Gastrocnemius medialis (tissue), 4 donors: ENCODE measurements around the gene AGBL1. TPM values are rescaled to one million over a fixed set of nuclear protein-coding genes. Genes with fewer than 3 reads are reported as not detected.

Experiments used
- ATAC-seq, 2 donors: fragments of 150-250 bp; one replicate each; pipeline ENCODE4 v1.9.1; 2016
- DNase-seq, 2 donors: peaks; one replicate each; pipeline ENCODE4 v3.0.0-alpha.2; 2019
- H3K27ac ChIP-seq, 4 donors: fragments of 200-600 bp; sonication (generic); 1 replicate in 1 of 4; 2 replicates in 3 of 4; pipeline ENCODE4 v1.5.1; 2016 to 2018; ENCODE audit warnings: mild to moderate bottlenecking in 2 of 4, moderate library complexity in 1 of 4
- H3K27me3 ChIP-seq, 3 donors: fragments of 200-600 bp; sonication (generic) in 2 of 3; 1 replicate in 1 of 3; 2 replicates in 2 of 3; pipeline versions ENCODE4 v1.5.1 to v1.6.0; 2016 to 2019; ENCODE audit warnings: mild to moderate bottlenecking in 1 of 3, moderate library complexity in 1 of 3
- H3K36me3 ChIP-seq, 2 donors: fragments of 200-600 bp; sonication (generic) in 1 of 2; one replicate each; pipeline ENCODE4 v1.5.1; 2017 to 2018
- H3K4me1 ChIP-seq, 2 donors: fragments of 200-600 bp; sonication (generic) in 1 of 2; one replicate each; pipeline ENCODE4 v1.5.1; 2016 to 2017; ENCODE audit warnings: mild to moderate bottlenecking in 2 of 2
- H3K4me3 ChIP-seq, 4 donors: fragments of 200-600 bp; sonication (generic) in 3 of 4; 1 replicate in 1 of 4; 2 replicates in 3 of 4; pipeline ENCODE4 v1.5.1; 2016 to 2019; ENCODE audit warnings: mild to moderate bottlenecking in 2 of 4
- H3K9me3 ChIP-seq, 3 donors: fragments of 200-600 bp; sonication (generic) in 2 of 3; 1 replicate in 1 of 3; 2 replicates in 2 of 3; pipeline ENCODE4 v1.5.1; 2016 to 2019
- CTCF ChIP-seq, 5 experiments: fragments of 450-650 bp in 3 of 5; fragments of 200-600 bp in 2 of 5; sonication (generic) in 2 of 5; IDR thresholded peaks in 4 of 5; conservative IDR thresholded peaks in 1 of 5; 1 replicate in 4 of 5; 2 replicates in 1 of 5; pipeline ENCODE4 v1.5.1; 2016 to 2019; ENCODE audit warnings: antibody characterized with exemption in 5 of 5, mild to moderate bottlenecking in 3 of 5, moderate library complexity in 3 of 5
- POLR2A ChIP-seq, 2 donors: fragments of 450-650 bp; IDR thresholded peaks; one replicate each; pipeline ENCODE4 v1.6.1; 2017; ENCODE audit warnings: antibody characterized with exemption in 2 of 2, mild to moderate bottlenecking in 2 of 2, moderate library complexity in 2 of 2
- in situ Hi-C, 4 donors: fragments of 200-750 bp; cut with MboI; loops; one replicate each; pipeline versions ENCODE4 v1.15.0 to v1.8.0; 2017; ENCODE audit warnings: low sequenced_read_pairs in 4 of 4
- intact Hi-C: fragments of 100-400 bp; cut with DNase I; formaldehyde crosslinking; loops from one replicate; pipeline ENCODE4 v1.15.1; 2023; ENCODE audit warnings: low total_unique reads
- total RNA-seq, 4 donors: library from RNA; depleted of rRNA; stranded (reverse); fragments of >200 nt; gene quantifications; one replicate each; pipeline versions ENCODE4 v1.1.0 to v1.2.3, GENCODE V29; 2016

AGBL1 gene
- total RNA-seq, 4 donors from 2014 or later = 3.8 to 29.7 (median 15.9) TPM

GRCh38 chr15:86087808-86088207 lies 8.1 kb downstream of the AGBL1 start:
- Histone ChIP-seq H3K27me3 (no peaks in the 10 kb centered on the region), H3K27ac (no peak overlapping the region), H3K36me3 (no peaks in the 10 kb centered on the region), H3K4me1 (peaks cover 25 to 80% of the 10 kb centered on the region in 2 donors), H3K4me3 (no peak overlapping the region), H3K9me3 (no peaks in the 10 kb centered on the region)
- no peak for TF ChIP-seq POLR2A (IDR thresholded peaks at IDR 0.05)
- no peak for TF ChIP-seq CTCF (IDR thresholded peaks at IDR 0.05 in 4 of 5, conservative IDR thresholded peaks at IDR 0.05 in 1 of 5)
- in situ Hi-C loops (no loop called here), intact Hi-C loops (no loop called here)
- DNase-seq (no peak), ATAC-seq (peak in 1 of 2 donors; percentile 47)

- TF ChIP-seq CTCF (IDR thresholded peaks at IDR 0.05 in 4 of 5, conservative IDR thresholded peaks at IDR 0.05 in 1 of 5) (no peak), POLR2A (IDR thresholded peaks at IDR 0.05) (no peak)
- no peak overlapping the region for H3K27ac ChIP-seq
- no peak overlapping the region for H3K4me3 ChIP-seq
- H3K36me3 ChIP-seq = no peaks in the 10 kb centered on the region
- in situ Hi-C loops (no loop called here), intact Hi-C loops (no loop called here)
- no peak for DNase-seq
- H3K9me3 ChIP-seq = no peaks in the 10 kb centered on the region
- no peaks in the 10 kb centered on the region for H3K27me3 ChIP-seq
- peaks cover 9 to 67% of the 10 kb centered on the region in 2 donors for H3K4me1 ChIP-seq
- ATAC-seq = no peak
Observed at GRCh38 chr15:86089422-86089821, 9.8 kb downstream of the AGBL1 start.

- TF ChIP-seq POLR2A (IDR thresholded peaks at IDR 0.05) (no peak), CTCF (IDR thresholded peaks at IDR 0.05 in 4 of 5, conservative IDR thresholded peaks at IDR 0.05 in 1 of 5) (no peak)
- no peak for ATAC-seq
- Histone ChIP-seq H3K9me3 (peaks cover 0 to 6% (median 0%) of the 10 kb centered on the region in 3 donors), H3K4me1 (peaks cover 0 to 24% of the 10 kb centered on the region in 2 donors), H3K36me3 (no peaks in the 10 kb centered on the region), H3K4me3 (no peak overlapping the region), H3K27ac (no peak overlapping the region), H3K27me3 (no peaks in the 10 kb centered on the region)
- DNase-seq = no peak
- intact Hi-C loops (no loop called here), in situ Hi-C loops (loop anchor here in 2 of 4 donors (25.0 kb wide), 1 partner anchor 240 kb away; no protein-coding TSS in a partner anchor)
Observed at GRCh38 chr15:86101818-86102217, 22.1 kb downstream of the AGBL1 start.

GRCh38 chr15:86103825-86104224 lies 24.2 kb downstream of the AGBL1 start:
- TF ChIP-seq CTCF (IDR thresholded peaks at IDR 0.05 in 4 of 5, conservative IDR thresholded peaks at IDR 0.05 in 1 of 5) (no peak), POLR2A (IDR thresholded peaks at IDR 0.05) (no peak)
- intact Hi-C loops = no loop called here

GRCh38 chr15:86106306-86106705 lies 26.6 kb downstream of the AGBL1 start:
- H3K4me1 ChIP-seq = peaks cover 6 to 23% of the 10 kb centered on the region in 2 donors
- ATAC-seq (no peak), DNase-seq (no peak)
- intact Hi-C loops = no loop called here
- no peak overlapping the region for H3K27ac ChIP-seq
- in situ Hi-C loops = loop anchor here in 2 of 4 donors (25.0 kb wide), 1 partner anchor 244 kb away; no protein-coding TSS in a partner anchor
- no peaks in the 10 kb centered on the region for H3K36me3 ChIP-seq
- H3K4me3 ChIP-seq = no peak overlapping the region
- TF ChIP-seq POLR2A (IDR thresholded peaks at IDR 0.05) (no peak), CTCF (IDR thresholded peaks at IDR 0.05 in 4 of 5, conservative IDR thresholded peaks at IDR 0.05 in 1 of 5) (no peak)
- no peaks in the 10 kb centered on the region for H3K27me3 ChIP-seq
- H3K9me3 ChIP-seq = peaks cover 0 to 6% (median 0%) of the 10 kb centered on the region in 3 donors

More at GRCh38 chr15:86103825-86104224, 24.2 kb downstream of the AGBL1 start:
- DNase-seq (no peak), ATAC-seq (no peak)
- no peak overlapping the region for H3K27ac ChIP-seq
- peaks cover 0 to 6% (median 0%) of the 10 kb centered on the region in 3 donors for H3K9me3 ChIP-seq
- H3K27me3 ChIP-seq = no peaks in the 10 kb centered on the region
- no peak overlapping the region for H3K4me3 ChIP-seq
- in situ Hi-C loops = loop anchor here in 2 of 4 donors (25.0 kb wide), 1 partner anchor 242 kb away; no protein-coding TSS in a partner anchor
- peaks cover 0 to 24% of the 10 kb centered on the region in 2 donors for H3K4me1 ChIP-seq
- no peaks in the 10 kb centered on the region for H3K36me3 ChIP-seq
